ENCODE measurements around the gene IL17D. TPM values are rescaled to one million over a fixed set of nuclear protein-coding genes. Genes with fewer than 3 reads are reported as not detected.
A peak's percentile ranks its signal among the peaks of the same experiment; 100 is the strongest.
"Not testable (repeated sequence)": the region's sequence is repeated elsewhere in the genome, so short reads cannot be mapped to it uniquely, and the experiment has no call there.

IL17D gene
- total RNA-seq, 1 donor from 2014 or later: 9.6 TPM

DNA sequence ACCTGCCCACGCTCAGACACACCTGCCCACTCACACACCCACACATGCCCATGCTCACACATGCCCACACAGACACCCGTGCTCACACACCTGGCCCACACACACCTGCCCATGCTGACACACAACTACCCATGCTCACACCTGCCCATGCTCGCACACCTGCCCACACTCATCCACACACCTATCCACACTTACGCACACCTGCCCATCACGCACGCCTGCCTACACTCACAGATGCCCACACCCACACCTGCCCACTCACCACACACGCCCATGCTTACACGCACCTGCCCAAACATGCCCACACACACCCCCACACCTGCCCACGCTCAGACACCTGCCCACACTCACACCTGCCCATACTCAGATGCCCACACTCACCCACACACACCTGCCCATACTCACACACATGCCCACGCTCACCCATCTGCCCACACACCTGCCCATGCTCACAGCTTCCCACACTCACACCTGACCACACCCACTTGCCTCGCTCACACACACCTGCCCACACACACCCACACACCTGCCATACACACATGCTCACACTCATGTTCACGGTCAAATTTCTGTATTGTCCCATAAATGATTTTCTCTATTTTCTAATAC, 15.6 kb downstream of the IL17D start:
- DNase-seq (ENCODE audit: low read depth, low spot score): no peak

DNA sequence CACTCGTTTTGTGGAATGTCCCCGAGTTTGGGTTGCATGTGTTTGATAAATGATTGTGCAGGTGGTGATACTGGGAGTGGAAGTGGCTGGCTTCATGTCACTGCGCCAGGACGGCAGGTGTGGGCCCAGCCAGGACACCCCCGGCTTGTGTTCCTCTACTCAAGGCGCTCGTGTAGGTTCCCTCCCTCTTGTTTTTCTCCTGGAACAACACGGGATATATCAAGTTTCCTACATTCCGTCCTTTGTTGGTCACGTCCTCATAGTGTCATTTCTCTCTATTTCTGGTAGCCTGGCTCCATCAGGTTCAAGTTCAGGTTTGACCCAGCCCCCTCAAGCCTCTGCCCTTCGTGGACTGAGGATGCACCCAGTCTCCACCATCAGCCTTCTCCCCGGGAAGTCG, 16.3 kb downstream of the IL17D start:
- DNase-seq (ENCODE audit: low read depth, low spot score): no peak

DNA sequence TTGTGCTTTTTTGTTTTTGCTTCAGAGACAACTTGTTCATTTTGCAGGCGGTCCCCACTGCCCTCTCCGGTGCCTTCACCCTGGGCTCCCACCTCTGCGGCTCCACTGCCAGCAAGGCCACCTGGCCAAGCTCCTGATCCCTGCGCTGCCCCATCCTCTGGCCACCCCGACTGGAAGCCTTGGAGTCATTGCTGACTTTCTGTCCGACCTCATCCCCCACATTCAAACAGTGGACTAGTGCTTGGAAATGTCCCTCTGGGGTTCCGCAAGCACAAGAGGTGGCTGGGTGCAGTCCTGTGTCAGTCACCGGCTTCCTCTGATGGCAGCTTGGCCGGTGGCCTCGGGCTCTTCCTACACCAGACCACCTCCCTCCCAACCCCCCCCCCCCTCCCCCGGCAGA, 17.0 kb downstream of the IL17D start:
- DNase-seq (ENCODE audit: low read depth, low spot score): no peak

GRCh38 chr13:20721058-20721453, 17.6 kb downstream of the IL17D start:
- DNase-seq (ENCODE audit: low read depth, low spot score): no peak

- no peak for DNase-seq (ENCODE audit: low read depth, low spot score)
Observed at GRCh38 chr13:20721454-20722357, 18.2 kb downstream of the IL17D start.

DNA sequence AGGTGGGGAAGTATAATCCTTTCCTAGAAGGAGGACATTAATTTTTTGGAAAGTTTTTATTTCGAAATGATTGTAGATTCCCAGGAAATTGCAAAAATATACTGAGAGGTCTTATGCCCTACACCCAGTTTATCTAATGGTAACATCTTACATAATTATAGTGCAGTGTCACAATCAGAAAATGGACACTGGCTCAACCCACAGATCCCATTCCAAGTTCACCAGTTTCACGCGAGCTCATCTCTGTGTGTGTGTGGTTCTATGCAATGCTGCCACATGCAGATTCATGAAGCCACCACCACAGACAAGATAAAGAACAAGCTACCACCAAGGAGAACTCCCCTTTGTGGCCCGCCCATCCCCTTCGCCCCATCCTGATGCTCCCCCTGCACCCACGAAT, 24.4 kb downstream of the IL17D start:
- DNase-seq (ENCODE audit: low read depth, low spot score): no peak

- DNase-seq (ENCODE audit: low read depth, low spot score): no peak
Observed at GRCh38 chr13:20728579-20729311, 25.2 kb downstream of the IL17D start.

DNA sequence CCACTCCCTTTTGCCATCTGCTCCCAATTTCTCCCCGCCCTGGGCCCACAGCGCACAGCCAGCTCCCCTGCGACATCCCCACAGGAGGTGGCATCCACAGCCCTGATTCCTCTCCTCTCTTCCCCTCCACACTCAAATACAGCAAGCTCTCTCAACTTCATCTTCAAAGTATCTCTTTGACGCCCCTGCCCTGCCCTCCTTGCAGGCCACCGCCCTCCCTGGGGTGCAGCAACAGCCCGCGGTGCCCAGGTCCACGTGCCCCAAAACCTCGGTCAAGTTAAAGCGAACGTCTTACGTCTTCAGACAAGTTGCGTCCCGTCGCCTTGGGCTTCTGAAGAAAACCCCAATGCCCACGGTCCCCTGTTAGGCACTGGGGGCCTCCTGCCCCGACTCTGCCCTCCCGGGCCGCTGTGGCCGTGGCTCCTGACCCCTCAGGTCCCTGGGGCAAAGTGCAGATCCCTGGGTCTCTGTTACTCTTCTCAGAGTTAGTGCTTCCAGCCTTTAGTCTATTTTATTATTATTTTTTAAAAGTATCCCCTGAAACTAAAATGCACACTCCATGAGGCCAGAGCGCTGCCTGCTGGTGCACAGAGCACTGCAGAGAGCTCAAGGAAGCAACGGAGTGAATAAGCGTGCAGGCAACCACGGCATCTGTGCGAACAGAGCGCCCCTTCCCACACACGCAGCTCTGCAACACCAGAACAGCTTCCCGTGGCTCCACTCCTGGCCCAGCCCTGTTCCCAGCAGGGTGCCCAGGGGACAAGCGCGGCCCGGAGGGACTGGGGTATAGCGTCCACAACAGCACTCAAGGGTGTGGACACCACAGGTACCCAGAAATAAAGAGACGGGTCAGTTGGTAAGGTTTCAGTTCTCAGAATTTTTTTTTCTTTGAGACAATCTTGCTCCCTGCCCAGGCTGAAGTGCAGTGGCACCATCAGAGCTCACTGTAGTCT, 26.4 kb downstream of the IL17D start:
- DNase-seq (ENCODE audit: low read depth, low spot score): no peak

- no peak for DNase-seq (ENCODE audit: low read depth, low spot score)
Observed at GRCh38 chr13:20738616-20739015, 35.1 kb downstream of the IL17D start.

DNA sequence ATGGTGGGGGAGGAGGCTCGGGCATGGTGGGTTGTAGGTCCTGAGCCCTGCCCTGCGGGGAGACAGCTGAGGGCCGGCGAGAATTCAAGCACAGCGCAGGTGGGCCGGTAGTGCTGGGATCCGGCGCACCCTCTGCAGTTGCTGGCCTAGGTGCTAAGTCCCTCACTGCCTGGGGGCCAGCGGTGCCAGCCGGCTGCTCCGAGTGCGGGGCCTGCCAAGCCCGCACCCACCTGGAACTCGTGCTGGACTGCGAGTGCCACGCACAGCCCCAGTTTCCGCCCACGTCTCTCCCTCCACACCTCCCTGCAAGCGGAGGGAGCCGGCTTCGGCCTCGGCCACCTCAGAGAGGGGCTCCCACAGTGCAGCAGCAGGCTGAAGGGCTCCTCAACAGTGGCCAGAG, 36.5 kb downstream of the IL17D start:
- no peak for DNase-seq (ENCODE audit: low read depth, low spot score)

DNA sequence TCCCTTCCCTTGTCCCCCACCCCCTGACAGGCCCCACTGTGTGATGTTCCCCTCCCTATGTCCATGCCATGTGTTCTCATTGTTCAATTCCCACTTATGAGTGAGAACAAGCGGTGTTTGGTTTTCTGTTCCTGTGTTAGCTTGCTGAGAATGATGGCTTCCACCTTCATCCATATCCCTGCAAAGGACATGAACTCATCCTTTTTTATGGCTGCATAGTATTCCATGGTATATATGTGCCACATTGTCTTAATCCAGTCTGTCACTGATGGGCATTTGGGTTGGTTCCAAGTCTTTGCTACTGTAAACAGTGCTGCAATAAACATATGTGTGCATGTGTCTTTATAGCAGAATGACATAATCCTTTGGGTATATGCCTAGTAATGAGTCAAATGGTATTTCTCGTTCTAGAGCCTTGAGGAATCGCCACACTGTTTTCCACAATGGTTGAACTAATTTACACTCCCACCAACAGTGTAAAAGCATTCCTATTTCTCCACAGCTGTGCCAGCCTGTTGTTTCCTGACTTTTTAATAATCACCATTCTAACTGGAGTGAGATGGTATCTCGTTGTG, 40.4 kb downstream of the IL17D start:
- not testable (repeated sequence) for DNase-seq (ENCODE audit: low read depth, low spot score)

DNA sequence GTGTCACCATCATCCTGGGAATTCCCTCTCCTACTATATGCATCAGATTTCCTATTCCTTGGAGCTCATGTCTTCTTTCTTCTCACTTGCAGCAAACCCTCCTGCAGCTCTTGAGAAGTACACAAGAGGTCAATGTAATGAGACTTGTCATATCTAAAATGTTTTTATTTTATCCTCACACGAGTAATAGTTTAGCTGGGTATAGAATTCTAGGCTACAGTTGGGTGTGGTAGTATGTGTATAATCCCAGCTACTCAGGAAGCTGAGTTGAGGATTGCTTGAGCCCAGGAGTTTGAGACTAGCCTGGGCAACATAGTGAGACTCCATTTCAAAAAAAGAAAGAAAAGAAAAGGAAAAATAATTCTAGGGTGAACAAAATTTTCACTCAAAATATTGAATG, 45.9 kb downstream of the IL17D start:
- no peak for DNase-seq (ENCODE audit: low read depth, low spot score)

GRCh38 chr13:20754009-20754408, 50.5 kb downstream of the IL17D start:
- DNase-seq (ENCODE audit: low read depth, low spot score): no peak

DNA sequence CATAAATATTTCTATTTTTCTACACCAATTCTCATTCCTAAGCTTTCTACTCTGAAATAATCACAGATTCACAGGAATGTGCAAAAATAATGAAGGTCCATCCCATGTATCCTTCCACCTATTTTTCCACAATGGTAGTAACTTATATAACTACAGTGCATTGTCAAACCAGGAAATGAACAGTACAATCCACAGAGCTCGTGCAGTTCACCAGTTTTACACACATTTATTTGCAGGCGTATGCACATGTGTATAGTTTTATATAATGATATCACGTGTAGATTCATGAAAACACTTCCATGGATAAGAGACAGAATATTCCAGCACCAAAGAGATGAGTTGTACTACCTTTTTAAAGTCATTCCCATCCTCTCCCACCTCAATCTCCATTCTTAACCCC, 57.4 kb downstream of the IL17D start:
- DNase-seq (ENCODE audit: low read depth, low spot score): no peak

DNA sequence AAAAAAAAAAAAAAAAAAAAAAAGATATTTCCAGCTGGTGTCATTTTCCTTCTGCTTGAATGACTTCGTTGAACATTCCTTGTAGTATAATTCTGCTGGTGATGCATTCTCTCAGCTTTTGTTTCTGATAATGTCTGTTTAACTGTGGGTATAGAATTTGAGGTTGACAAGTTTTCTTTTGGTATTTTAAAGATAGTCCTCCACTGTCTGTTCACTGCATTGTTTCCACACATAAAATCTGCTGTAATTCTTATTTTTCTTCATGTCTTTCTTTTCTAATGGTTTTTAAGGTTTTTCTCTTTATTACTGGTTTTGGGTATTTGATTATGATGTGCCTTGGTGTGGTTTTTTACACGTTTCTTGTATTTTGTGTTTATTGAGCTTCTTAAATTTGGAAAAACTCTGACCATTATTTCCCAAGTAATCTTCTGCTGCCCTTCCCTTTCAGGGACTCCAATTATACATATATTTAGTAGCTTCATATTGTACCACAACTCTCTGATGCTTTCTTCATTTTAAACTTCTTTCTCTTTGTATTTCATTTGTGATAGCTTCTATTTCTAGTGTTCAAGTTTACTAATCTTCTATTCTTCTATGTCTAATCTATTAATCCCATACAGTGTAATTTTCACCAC, 63.9 kb downstream of the IL17D start:
- no peak for DNase-seq (ENCODE audit: low read depth, low spot score)

DNA sequence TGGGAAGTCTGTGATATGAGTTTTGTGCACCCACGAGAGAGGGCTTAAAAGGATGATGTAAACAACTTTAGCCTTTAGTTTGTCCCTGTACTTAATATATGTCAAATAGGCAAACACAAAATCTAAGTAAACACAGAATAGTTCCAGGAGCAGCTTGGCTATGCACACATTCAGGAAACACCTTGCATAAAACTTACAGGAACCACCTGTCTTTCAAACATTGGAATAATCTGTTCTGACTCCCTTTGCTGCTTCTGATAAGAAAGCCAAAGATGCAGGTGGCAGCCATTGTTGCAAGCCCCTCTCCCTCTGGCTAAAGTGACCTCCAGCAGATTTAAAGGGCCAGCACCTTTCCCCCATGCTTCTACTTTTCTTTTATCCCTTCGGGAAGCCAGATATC, 65.6 kb downstream of the IL17D start:
- peak; percentile 85 for DNase-seq (ENCODE audit: low read depth, low spot score)

- DNase-seq (ENCODE audit: low read depth, low spot score): no peak
Observed at GRCh38 chr13:20769834-20770233, 66.3 kb downstream of the IL17D start.

Data from pulmonary artery endothelial cell (primary cell).